HG03135 (cell line): ENCODE measurements around the gene FILIP1L.

Experiments
- ATAC-seq: cut with Tn5 transposase; IDR thresholded peaks from one replicate; pipeline ENCODE4 v1.9.1; 2021; ENCODE audit warnings: mild to moderate bottlenecking, moderate library complexity; ENCODE audit not compliant: unreplicated experiment

Gene FILIP1L

DNA sequence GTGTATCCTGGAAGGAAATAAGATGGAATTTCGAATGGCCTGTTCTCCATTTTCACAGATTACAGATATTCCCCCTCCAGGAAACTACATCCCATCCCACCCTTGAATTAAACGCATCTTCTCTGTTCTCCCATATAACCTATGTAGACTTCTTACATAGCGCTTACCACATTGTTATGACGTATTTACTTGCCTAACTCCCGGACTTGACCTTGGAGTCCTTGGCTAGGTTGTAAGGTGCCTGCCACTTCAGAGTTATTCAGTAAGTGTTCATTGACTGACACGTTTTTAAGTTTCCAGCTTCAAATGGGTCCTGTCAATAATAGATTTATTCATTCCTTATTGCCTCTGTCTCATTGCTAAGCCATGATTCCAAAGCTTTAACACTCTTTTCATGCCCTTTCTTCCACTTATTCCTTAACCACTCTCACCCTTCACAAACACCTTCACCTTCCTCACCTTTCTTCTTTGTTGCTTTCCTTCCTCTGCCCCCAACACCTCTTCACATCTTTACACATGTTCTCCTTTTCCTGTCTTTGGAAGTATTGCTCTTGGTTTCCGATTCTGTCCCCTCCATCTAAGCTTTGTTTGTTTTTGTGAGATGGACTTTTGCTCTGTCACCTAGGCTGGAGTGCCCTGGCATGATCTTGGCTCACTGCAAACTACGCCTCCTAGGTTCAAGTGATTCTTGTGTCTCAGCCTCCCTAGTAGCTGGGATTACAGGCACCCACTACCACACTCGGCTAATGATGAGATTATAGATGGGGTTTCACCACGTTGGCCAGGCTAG is 158.3 kb downstream of the FILIP1L start:
- ATAC-seq = no peak

DNA sequence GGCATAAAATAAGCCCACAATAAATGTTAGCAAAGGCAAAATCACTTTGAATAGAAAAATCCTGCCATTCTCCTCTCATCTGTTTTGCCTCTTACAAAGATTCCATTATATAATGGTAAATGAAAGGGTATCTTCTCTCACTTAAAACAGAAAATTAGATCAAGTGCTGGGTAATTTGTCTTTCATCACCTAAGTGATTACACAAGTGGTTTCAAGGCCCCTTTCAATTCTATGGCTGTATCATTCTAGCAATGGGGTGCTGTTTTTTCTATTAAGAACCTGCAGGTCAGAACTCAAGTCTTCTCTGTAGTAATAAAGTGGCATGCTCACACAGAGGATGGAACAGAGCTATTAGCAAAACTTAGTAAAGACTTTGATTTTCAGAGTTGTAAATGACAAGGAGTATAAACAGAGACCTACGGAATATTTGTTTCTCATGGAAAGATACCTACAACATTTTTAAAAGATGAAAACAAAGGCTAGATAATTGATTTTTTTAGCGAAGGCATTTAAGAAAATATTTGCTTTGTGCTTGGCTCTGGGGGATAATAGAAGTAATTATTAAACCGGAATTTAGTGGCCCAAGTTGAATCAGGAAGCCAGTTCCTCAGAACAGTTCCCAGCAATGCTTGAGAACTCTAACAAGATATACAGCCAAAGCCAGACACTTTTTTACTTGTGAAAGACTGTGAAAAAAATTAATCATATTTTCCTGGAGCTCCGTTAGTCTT is 159.2 kb downstream of the FILIP1L start:
- no peak for ATAC-seq

DNA sequence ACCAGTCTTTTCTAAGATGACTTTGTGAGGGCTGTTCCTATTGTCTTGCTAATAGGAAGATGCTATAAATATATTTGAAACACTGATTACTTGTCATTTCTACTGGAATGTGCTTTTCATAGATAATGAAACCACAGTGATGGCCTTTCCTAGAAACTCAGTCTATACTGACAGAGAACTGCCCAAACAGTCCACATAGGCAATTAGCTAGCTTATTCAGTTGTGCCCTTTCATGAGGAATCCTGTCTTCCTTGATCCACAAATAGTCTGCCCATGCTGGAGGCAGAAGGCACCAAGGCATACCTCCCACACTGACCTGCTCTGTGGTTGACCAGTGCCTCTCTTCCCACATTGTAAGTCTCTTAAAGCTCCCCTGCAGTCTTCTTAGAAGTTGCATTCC is 160.7 kb downstream of the FILIP1L start:
- no peak for ATAC-seq

DNA sequence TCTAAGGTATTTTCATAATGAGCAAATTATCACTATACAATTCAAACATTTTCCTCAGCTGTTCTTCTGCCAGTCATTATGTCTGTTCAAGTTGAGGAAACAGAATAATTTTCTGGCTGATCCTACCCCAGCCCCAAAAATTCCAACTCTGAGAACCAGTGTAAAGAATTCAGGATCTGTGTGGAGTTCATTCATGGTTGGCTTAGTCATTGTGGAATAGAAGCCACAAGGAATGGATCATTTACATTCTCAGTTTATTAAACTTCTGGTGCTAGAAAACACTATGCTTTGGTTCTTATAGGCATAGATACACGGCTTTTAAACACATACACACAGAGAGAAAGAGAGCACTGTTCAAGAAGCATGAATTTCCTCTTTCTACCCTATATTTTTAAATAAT is 162.0 kb downstream of the FILIP1L start:
- no peak for ATAC-seq

DNA sequence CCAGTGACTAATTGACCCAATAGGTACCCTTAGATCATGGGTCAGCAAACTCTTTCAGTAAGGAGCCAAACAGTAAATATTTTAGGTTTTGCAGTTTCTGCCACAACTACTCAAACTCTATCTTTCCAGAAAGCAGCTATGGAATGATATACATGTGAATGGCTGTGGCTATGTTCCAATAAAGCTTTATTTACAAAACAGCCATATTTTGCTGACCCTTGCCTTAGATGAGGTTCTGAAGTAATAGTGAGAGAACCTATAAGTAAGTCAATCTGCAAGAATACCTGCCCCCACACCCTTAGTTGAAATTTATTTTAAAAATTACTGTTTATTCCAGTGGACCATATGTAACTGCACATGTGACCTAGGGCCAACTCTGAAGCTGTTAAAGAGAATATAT is 162.6 kb downstream of the FILIP1L start:
- ATAC-seq = no peak

DNA sequence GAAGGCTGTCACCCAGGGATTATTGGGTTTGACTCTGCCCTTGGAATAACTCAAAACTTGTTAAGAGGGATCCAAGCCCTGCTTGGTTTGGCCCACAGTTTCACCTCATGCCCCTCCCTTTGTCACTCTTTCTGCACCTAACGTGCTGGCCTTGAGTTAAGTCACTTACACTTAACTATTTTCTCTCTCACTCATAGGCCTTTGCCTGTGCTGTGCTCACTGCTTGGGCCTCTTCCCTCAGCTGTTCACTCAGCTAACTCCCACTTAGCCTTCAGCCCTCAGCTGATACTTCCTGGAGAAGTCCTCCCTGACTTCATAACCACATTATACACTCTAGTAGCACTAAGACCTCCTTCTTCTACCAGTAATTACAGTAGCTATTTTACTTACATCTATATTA is 163.4 kb downstream of the FILIP1L start:
- no peak for ATAC-seq

DNA sequence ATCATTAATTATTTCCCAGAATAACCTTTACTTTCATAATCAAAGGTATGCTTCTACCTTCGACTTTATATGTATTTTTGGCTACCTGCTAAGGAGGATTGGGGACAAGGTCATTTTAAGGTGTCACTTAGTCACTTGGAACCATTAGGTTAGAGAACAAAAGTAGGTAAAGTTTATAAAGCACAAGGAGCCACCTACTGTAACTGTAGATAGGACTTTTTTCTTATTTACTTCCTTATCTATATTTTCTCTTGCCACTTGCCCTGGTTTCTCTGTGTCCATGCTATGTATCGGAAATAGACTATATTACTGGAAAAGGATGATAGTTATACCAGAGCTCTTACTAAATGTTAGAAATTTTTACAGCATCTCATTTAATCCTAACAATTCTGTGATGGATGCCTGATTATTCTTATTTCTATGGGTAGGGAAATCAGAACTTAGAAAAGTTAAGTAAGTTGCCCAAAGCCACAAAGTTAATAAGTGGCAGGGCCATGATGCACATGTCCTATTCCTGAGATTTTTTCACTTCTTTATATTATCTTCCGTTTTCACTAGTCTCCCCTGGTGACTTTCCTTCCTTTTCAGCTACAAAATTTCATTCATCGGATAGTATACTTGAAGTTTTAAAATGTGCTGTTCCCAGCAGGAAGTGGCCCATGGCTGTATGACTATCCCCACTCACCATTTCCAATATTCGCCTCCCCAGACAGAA is 164.2 kb downstream of the FILIP1L start:
- no peak for ATAC-seq

DNA sequence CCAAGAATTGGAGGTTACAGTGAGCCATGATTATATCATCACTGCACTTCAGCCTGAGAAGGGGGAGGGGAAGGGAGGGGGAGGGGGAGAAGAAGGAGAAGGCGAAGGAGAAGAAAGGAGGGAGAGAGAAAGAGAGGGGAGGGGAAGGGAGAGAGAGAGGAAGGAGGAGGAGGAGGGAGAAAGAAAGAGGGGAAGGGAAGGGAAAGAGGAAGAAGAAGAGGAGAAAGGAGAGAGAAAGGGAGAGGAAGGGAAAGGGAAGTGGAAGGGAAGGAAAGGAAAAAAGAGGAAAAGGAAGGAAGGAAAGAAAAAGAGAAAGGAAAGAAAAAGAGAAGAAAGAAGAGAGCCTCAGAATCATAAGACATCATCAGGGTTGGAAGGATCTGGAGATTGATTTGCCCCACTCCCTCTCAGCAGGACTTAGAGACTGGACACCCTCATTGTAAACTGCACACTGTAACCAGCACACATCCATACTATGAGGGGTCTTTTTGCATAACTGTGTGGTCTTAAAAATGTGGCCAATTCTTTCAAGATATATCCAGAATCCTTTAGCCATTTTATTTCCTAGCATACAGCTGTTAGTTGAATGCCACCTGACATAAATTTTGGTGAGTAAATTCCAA is 165.7 kb downstream of the FILIP1L start:
- no peak for ATAC-seq

DNA sequence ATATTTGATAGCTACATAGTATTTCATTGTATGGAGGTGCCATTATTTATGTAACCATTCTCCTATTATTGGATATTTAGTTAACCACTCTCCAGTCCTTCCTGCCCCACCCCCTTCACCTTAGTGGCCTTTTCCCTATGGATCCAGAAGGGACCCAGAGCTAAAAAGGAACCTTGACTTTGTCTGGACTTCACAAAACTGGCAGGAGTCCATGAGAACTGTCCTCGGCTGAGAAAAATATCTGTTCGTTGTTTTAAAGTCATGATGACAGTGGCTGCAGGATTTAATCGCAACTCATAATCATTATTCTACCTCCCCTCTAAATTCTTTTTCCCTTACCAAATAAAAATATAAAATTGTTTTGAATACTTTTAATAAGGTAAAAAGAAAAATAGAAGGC is 166.9 kb downstream of the FILIP1L start:
- ATAC-seq = no peak

DNA sequence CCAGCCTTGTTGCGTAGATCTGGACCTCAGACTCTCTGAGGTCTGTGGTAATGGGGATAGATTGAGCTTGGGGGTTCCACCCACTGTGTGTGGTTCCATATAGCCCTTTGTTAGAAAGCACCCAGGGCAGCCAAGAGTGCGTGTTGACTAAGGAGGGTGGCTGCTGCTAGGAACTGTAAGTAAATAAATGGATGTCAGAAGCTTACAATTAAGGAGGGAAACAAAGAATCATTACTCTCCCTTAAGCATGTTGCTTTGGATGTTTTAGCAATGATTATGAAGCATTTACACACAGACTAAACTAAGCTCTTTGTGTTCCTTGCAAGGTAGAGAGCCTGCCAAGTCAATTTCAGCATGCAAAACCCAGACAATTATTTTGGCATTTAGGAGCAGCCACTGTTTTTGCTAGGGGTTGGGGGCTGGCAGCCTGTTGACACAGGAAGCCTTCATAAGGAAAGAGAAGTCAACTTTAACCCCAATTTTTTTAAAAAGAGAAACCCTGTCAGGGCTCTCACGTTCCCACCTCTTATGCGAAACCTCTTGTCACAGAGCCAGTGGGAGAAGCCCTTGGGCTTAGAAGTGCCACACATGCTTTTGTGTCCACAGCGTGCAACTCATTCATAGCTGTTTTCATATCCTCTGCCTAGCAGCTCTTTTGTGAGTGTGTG is 168.8 kb downstream of the FILIP1L start:
- ATAC-seq = no peak

DNA sequence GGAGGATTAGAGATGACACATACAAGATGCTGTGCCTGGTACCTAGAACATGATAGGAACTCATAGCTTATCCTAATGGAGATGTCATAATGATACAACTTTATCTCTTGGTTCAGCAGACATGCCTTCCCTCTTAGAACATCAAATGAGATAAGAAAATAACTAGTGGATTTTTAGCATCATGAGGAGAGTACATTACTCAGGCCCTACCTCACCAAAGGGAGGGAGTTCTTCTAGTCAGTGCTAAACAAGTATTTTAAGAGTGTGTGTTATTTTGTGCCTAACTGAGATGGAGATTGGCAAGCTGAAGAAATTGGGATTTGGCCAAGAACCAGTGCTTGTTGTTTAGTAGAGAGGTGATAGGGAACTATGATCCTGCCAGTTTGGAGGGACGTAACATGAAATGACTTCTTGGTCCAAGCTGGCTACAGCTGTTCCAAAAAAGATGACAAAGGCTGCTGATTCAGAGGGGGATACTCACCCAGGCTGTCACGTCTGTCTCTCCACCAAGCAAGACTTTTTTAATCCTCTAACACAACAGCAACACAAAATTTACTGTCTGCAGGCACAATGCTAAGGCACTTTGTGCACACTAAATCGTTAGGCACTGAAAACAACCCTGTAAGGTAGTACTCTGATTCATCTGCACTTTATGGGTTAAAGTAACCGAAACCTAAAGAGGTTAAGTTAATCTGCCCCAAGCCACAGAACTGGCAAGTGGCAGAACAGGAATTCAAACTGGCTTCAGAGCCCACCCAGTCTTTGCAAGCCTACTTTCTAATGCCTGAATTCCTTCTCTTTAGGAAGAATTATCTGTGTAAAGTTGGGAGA is 170.2 kb downstream of the FILIP1L start:
- no peak for ATAC-seq

DNA sequence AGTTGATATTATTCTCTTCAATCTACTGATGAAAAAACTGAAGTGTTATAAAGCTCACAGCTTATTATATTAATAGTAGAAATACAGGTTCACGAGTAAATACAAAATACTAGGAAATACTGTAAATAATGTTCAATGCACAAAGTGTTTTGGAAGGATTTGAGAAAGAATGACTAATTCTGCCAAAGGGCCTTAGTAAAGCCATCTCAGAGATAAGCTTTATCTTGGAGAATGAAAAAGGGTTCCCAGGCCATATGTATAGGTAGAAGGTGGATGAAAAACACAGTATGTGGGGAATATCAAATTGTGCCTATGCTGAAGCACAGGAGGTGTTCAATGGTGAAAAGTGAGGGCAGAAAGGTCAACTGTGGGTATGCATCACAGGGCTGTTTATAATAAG is 173.1 kb downstream of the FILIP1L start:
- ATAC-seq = no peak

DNA sequence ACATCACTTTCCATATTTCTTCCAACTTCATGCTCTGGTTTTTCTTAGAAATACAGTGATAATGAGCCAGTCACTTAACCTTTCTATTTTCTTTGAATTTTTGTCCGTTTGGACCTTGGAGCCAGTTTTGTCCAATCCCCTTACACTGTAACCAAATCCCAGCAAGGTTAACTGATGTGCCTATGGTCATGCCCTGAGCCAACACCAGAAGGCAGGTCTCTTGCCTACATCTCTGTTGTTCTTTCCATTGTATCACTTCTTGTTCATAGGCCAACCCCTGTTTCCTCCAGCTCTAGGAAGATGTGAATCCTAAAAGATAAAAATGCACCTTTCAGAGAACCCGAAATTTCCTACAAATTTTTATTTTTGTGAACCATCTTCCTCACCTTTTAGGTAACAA is 174.0 kb downstream of the FILIP1L start:
- ATAC-seq = no peak

DNA sequence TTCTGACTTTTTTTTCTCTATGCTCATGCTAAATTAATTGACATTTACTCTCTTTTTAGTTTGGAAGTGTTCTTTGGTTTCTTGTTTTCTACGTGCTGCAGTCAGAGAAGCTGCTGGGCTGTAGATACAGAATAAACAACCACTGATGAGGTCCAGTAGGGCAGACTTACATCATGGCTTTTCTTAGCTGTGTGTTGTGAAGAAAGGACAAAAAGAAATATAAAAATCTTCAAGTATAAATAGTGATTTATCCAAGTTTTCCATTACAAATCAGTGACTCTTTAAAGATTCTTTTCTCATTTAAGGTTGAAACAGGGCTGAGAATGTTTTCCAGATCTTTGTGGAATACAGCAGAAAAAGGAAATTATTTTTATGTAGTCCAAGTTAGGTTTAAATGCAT is 174.4 kb downstream of the FILIP1L start:
- no peak for ATAC-seq

DNA sequence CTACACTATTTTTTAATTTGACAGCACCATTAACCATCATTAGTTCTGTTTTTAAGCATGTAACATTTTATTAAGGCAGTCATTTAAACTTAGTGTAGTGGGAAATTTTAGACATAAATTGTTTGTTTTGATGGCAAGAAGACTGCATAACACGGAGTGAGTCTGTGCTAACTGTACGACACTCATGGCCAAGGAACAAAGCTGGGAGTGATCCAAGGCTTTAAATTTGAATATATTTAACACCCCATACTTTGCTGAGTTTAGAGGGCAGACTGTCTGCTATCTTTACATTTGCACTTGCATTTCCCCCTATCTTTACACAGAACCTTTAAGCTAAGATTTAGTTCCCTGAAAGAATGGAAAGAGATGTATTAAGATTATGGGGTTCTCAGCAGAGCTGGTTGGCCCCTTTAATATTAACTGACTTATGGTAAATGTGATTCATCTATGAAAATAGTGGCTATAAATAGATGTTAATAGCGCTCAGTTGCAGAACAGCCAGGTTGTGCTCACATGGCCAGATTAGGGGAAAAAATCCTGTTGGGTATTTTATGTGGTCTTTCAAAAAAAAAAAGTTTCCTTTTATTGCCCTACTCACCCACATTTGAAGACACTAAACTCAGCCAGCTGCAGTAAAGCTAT is 175.9 kb downstream of the FILIP1L start:
- ATAC-seq = no peak

DNA sequence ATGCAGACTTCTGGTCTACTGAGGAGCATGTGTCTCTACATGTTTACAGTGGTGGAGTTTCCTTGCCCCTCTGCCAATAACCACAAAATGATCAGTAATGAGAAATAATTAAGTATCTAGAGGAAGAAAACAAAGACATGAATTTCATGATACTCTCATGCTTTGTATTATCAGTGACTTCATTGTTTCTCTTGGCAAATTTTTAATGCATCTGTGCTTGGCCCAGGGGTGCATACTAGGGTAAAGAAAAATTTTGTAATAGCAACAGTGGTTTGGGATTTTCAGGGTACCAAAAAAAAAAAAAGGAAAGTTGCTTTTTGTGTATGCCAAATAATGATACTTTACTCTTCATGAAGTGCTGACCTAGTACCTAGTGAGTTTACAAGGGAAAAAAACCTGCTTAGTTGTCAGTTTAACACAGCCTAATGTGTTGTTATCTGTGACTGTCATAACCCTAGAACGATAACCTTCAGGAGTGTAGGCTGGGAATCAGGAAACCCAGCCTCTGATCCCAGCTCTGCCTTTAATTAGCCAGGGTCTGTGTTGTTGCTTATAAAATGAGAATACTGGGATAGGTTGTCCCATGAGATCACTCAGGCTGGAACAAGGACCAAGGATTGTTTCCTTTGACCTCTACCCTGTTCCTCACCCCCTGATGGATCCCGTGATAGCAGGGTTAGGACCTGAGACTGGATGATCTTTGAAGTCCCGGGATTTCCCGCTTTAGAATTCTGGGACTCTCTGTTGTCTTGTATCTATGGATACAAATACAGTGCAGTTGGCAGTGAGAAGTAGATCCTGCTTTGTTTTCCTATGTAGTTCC is 179.1 kb downstream of the FILIP1L start:
- no peak for ATAC-seq

DNA sequence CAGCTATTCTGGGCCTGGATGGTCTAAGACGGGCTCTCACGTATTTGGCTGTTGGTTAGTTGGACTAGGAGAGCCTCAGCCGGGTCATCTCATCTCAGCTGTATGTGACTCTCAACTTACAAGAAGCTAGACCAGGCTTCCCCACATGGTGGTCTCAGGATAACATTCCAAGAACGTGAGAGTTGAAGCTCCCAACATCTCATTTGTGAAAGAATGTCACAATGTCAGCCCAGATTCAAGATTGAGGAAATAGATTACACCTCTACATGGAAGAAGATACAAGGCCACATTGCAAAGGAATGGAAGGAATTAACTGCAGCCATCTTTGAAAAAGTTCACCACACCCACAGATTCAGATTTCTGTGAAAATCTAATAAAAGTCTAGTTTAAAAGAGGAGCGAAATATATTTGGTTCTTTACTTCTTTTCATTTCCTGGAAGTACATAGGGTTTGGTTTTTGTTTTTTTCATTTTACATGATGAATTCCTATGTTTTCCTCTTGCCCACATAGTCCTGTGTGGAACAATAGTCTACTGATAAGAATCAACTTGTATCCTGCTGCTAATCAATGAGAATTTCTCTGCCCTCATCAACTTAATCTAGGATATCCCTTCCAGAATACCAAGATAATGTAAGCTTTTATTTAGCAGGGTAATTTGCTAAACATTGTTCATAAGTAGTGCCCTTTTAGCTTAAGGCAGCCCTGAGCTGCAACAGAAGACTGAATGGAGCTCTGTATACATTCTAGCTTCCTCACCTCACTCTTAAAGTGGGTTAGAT is 180.1 kb downstream of the FILIP1L start:
- ATAC-seq = no peak

DNA sequence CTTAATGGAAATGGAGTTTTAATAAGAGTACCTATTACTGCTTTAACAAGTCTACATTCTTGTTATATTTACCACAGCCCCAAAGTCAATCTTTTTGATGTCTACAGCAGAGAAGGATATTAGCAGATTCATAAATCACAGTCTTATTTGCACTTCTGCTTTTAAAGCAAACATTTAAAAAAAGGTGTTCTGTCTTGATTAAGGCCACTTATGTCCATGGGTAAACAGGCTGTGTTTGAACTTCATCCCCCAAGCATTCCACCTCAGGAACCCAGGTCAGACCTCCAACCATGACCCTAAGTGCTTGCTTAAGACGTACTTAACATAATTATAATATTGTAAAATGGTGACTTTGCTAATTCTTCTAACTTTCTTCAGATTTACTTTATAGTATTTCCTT is 183.2 kb downstream of the FILIP1L start:
- no peak for ATAC-seq
